ENCODE measurements around the gene PRMT5.

DNA sequence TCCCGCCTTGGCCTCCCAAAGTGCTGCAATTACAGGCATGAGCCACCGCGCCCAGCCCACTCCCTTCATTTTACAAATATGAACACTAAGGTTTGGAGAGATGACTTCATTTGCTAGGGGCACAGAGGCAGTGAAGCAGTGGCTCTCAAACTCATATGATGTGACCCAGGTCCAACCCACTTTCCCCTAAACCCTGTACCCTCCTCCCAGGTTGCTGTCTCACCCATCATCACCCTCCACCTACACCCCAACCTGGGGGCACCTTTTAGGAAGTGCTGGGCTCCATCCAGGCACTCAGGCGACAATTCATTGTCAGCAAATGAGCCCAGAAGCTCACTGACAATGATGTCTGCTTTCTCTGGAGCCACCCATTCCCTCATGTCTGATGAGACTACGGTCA is 5.4 kb downstream of the PRMT5 start:
- TF ChIP-seq, protein P1, sequence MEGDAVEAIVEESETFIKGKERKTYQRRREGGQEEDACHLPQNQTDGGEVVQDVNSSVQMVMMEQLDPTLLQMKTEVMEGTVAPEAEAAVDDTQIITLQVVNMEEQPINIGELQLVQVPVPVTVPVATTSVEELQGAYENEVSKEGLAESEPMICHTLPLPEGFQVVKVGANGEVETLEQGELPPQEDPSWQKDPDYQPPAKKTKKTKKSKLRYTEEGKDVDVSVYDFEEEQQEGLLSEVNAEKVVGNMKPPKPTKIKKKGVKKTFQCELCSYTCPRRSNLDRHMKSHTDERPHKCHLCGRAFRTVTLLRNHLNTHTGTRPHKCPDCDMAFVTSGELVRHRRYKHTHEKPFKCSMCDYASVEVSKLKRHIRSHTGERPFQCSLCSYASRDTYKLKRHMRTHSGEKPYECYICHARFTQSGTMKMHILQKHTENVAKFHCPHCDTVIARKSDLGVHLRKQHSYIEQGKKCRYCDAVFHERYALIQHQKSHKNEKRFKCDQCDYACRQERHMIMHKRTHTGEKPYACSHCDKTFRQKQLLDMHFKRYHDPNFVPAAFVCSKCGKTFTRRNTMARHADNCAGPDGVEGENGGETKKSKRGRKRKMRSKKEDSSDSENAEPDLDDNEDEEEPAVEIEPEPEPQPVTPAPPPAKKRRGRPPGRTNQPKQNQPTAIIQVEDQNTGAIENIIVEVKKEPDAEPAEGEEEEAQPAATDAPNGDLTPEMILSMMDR (IDR thresholded peaks at IDR 0.05), result no peak
- no peak for TF ChIP-seq POLR2AphosphoS5 (IDR thresholded peaks at IDR 0.05)
- no peak for TF ChIP-seq POLR2A (IDR thresholded peaks at IDR 0.05)
- TF ChIP-seq EP300 (IDR thresholded peaks at IDR 0.05; ENCODE audit: low read depth), result no peak

Data from transverse colon (tissue), 4 donors.